CD14-positive monocyte (primary cell): Measurements from ENCODE around the gene SLC2A6. TPM values are rescaled to one million over a fixed set of nuclear protein-coding genes. Genes with fewer than 3 reads are reported as not detected.

Experiments
- DNase-seq, 3 donors: peaks; one replicate each; pipeline ENCODE4 v3.0.0-alpha.2; 2011 to 2022
- H2AFZ ChIP-seq: 2 replicates; pipeline ENCODE4 v1.6.0; 2012; ENCODE audit warnings: mild to moderate bottlenecking, low read depth, low read length, inconsistent platforms; ENCODE audit not compliant: insufficient read depth, poor library complexity, severe bottlenecking
- H3K27ac ChIP-seq, 2 donors: 1 replicate in 1 of 2; 2 replicates in 1 of 2; pipeline ENCODE4 v1.5.1; 2012 to 2013; ENCODE audit warnings: low read length in 2 of 2, control low read depth in 1 of 2, inconsistent platforms in 1 of 2, low read depth in 1 of 2, mild to moderate bottlenecking in 1 of 2
- H3K27me3 ChIP-seq, 2 donors: one replicate each; pipeline versions ENCODE4 v1.6.0 to v1.6.1; 2011 to 2013; ENCODE audit warnings: low read length in 2 of 2; ENCODE audit not compliant: control insufficient read depth in 2 of 2, insufficient read depth in 2 of 2
- H3K36me3 ChIP-seq, 2 donors: replicated peaks in 1 of 2; 1 replicate in 1 of 2; 2 replicates in 1 of 2; pipeline versions ENCODE4 v1.5.1 to v1.6.1; 2012 to 2013; ENCODE audit warnings: low read length in 2 of 2, control low read depth in 1 of 2, inconsistent platforms in 1 of 2, mild to moderate bottlenecking in 1 of 2; ENCODE audit not compliant: insufficient read depth in 2 of 2, control insufficient read depth in 1 of 2
- H3K4me1 ChIP-seq, 2 donors: 1 replicate in 1 of 2; 2 replicates in 1 of 2; pipeline versions ENCODE4 v1.5.1 to v1.6.1; 2012 to 2013; ENCODE audit warnings: low read length in 2 of 2, control low read depth in 1 of 2, inconsistent platforms in 1 of 2, mild to moderate bottlenecking in 1 of 2, moderate library complexity in 1 of 2; ENCODE audit not compliant: insufficient read depth in 2 of 2, control insufficient read depth in 1 of 2
- H3K4me2 ChIP-seq: replicated peaks from 2 replicates; pipeline ENCODE3; 2012; ENCODE audit warnings: low read length, moderate library complexity, mild to moderate bottlenecking; ENCODE audit not compliant: poor library complexity, severe bottlenecking; ENCODE audit errors: extremely low read depth
- H3K4me3 ChIP-seq, 3 experiments: fragments of 200-600 bp in 1 of 3; sonication (generic) in 1 of 3; replicated peaks in 1 of 3; 1 replicate in 2 of 3; 2 replicates in 1 of 3; pipeline ENCODE4 v1.5.1; 2011 to 2013; ENCODE audit warnings: low read length in 3 of 3, mild to moderate bottlenecking in 3 of 3, control low read depth in 2 of 3, low read depth in 2 of 3, inconsistent platforms in 1 of 3, moderate library complexity in 1 of 3
- H3K79me2 ChIP-seq: 2 replicates; pipeline ENCODE4 v1.6.0; 2012; ENCODE audit warnings: mild to moderate bottlenecking, control low read depth, inconsistent platforms, low read length, moderate library complexity; ENCODE audit not compliant: insufficient read depth
- H3K9ac ChIP-seq: 2 replicates; pipeline ENCODE4 v1.6.0; 2017; ENCODE audit warnings: low read length, mild to moderate bottlenecking; ENCODE audit not compliant: insufficient read depth, poor library complexity, severe bottlenecking
- H3K9me3 ChIP-seq, 2 donors: replicated peaks in 1 of 2; 1 replicate in 1 of 2; 2 replicates in 1 of 2; pipeline versions ENCODE4 v1.5.1 to v1.6.1; 2012 to 2013; ENCODE audit warnings: low read length in 2 of 2, control low read depth in 1 of 2; ENCODE audit not compliant: control insufficient read depth in 1 of 2, insufficient read depth in 1 of 2
- H4K20me1 ChIP-seq: 2 replicates; pipeline ENCODE4 v1.6.0; 2012; ENCODE audit warnings: mild to moderate bottlenecking, low read length, control low read depth, moderate library complexity; ENCODE audit not compliant: insufficient read depth
- H3K27ac Mint-ChIP-seq, 7 donors: one replicate each; pipeline ENCODE4 v1.8.0; 2020; ENCODE audit warnings: mild to moderate bottlenecking in 7 of 7, mixed read lengths in 7 of 7, moderate library complexity in 6 of 7, inconsistent platforms in 2 of 7
- H3K27me3 Mint-ChIP-seq, 3 donors: one replicate each; pipeline ENCODE4 v1.8.0; 2021 to 2022; ENCODE audit warnings: low read depth in 3 of 3, mild to moderate bottlenecking in 3 of 3, mixed read lengths in 3 of 3, moderate library complexity in 3 of 3, inconsistent platforms in 1 of 3
- H3K36me3 Mint-ChIP-seq, 2 donors: one replicate each; pipeline ENCODE4 v1.8.0; 2020; ENCODE audit warnings: mixed read lengths in 2 of 2, inconsistent platforms in 1 of 2, mild to moderate bottlenecking in 1 of 2
- H3K4me1 Mint-ChIP-seq: one replicate; pipeline ENCODE4 v1.8.0; 2020; ENCODE audit warnings: mild to moderate bottlenecking, mixed read lengths
- H3K4me3 Mint-ChIP-seq, 2 donors: one replicate each; pipeline ENCODE4 v1.8.0; 2020; ENCODE audit warnings: mild to moderate bottlenecking in 2 of 2, mixed read lengths in 2 of 2, moderate library complexity in 1 of 2
- H3K9me3 Mint-ChIP-seq, 7 donors: one replicate each; pipeline ENCODE4 v1.8.0; 2020 to 2022; ENCODE audit warnings: mixed read lengths in 7 of 7, mild to moderate bottlenecking in 6 of 7, moderate library complexity in 6 of 7, inconsistent platforms in 2 of 7
- WGBS: methylation state at CpG from one replicate; pipeline ENCODE4 v1.1.5; 2013; ENCODE audit warnings: missing lambda C conversion rate; ENCODE audit not compliant: insufficient coverage; 5-methylcytosine and 5-hydroxymethylcytosine counted together
- intact Hi-C, 2 donors: fragments of 100-400 bp; cut with micrococcal nuclease; formaldehyde crosslinking; loops; one replicate each; pipeline versions ENCODE4 v1.15.0 to v1.15.1; 2023
- polyA plus RNA-seq, 3 donors: library from polyadenylated mRNA; depleted of rRNA in 1 of 3; unstranded in 2 of 3; stranded (reverse) in 1 of 3; fragments of 300-500 nt in 2 of 3; fragments of >200 nt in 1 of 3; fragmentation: Illumina TruSeq in 2 of 3; gene quantifications; 1 replicate in 2 of 3; 2 replicates in 1 of 3; pipeline ENCODE4 v1.2.3, GENCODE V29; 2012 to 2021
- TF ChIP-seq, protein P1 (sequence below): fragments of 200-600 bp; IDR thresholded peaks from one replicate; pipeline ENCODE4 v1.8.0; 2022; ENCODE audit warnings: antibody characterized with exemption, mild to moderate bottlenecking

The SLC2A6 gene
- polyA plus RNA-seq, 3 donors = 43.2 to 127 (median 60.4) TPM

DNA sequence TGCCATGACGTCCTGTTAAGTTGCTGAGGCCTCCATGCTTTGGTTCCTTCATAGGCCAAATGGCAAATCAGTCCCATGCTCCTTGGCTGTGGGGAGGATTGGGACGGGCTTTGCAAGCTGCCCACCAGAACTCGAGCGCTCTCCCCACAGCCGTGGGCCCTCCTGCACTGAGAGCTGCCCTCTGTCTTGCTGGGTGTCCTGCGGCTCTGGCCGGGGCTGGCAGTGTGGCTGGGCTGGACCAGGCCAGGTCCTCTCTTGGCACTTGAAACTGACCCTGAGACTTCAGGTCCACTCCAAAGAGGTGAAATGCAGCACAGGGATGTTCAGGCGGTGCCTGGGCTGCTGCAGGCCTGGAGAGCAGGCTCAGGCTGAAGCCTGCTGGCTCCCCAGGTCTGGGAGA, 38.8 kb upstream of the SLC2A6 start:
- 85% methylated on average over 7 of the region's 8 CpGs for WGBS
- no peak overlapping the region for H3K4me3 ChIP-seq

GRCh38 chr9:133516961-133517350, 38.1 kb upstream of the SLC2A6 start:
- Histone ChIP-seq H3K27me3 (no peaks in the 10 kb centered on the region), H3K4me2 (no peak overlapping the region), H2AFZ (no peak overlapping the region), H3K9ac (no peak overlapping the region), H3K4me1 (no peaks in the 10 kb centered on the region), H3K36me3 (no peaks in the 10 kb centered on the region), H3K9me3 (no peaks in the 10 kb centered on the region), H4K20me1 (no peaks in the 10 kb centered on the region), H3K79me2 (no peaks in the 10 kb centered on the region), H3K4me3 (no peak overlapping the region), H3K27ac (no peak overlapping the region)
- Mint-ChIP-seq H3K27ac (no peak overlapping the region), H3K4me1 (no peaks in the 10 kb centered on the region), H3K4me3 (no peak overlapping the region), H3K9me3 (no peaks in the 10 kb centered on the region), H3K27me3 (no peaks in the 10 kb centered on the region), H3K36me3 (no peaks in the 10 kb centered on the region)
- intact Hi-C loops = no loop called here
- WGBS = 94% methylated on average over 9 of the region's 9 CpGs
- no peak for DNase-seq
- TF ChIP-seq, protein P1, sequence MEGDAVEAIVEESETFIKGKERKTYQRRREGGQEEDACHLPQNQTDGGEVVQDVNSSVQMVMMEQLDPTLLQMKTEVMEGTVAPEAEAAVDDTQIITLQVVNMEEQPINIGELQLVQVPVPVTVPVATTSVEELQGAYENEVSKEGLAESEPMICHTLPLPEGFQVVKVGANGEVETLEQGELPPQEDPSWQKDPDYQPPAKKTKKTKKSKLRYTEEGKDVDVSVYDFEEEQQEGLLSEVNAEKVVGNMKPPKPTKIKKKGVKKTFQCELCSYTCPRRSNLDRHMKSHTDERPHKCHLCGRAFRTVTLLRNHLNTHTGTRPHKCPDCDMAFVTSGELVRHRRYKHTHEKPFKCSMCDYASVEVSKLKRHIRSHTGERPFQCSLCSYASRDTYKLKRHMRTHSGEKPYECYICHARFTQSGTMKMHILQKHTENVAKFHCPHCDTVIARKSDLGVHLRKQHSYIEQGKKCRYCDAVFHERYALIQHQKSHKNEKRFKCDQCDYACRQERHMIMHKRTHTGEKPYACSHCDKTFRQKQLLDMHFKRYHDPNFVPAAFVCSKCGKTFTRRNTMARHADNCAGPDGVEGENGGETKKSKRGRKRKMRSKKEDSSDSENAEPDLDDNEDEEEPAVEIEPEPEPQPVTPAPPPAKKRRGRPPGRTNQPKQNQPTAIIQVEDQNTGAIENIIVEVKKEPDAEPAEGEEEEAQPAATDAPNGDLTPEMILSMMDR = no peak

More for the DNA sequence above, 38.8 kb upstream of the SLC2A6 start:
- no peaks in the 10 kb centered on the region for H3K9me3 ChIP-seq
- H3K4me3 Mint-ChIP-seq = no peak overlapping the region
- H3K36me3 ChIP-seq = no peaks in the 10 kb centered on the region
- H4K20me1 ChIP-seq = no peaks in the 10 kb centered on the region
- no peaks in the 10 kb centered on the region for H3K36me3 Mint-ChIP-seq
- no peaks in the 10 kb centered on the region for H3K4me1 Mint-ChIP-seq
- peaks cover 0 to 1% (median 0%) of the 10 kb centered on the region in 3 donors for H3K27me3 Mint-ChIP-seq
- H3K4me2 ChIP-seq = no peak overlapping the region
- TF ChIP-seq, protein P1 = no peak
- H3K27me3 ChIP-seq = no peaks in the 10 kb centered on the region
- no peak overlapping the region for H2AFZ ChIP-seq
- H3K4me1 ChIP-seq = no peaks in the 10 kb centered on the region
- intact Hi-C loops = no loop called here
- no peak overlapping the region for H3K27ac ChIP-seq
- H3K27ac Mint-ChIP-seq = no peak overlapping the region
- no peak overlapping the region for H3K9ac ChIP-seq
- H3K79me2 ChIP-seq = no peaks in the 10 kb centered on the region
- no peaks in the 10 kb centered on the region for H3K9me3 Mint-ChIP-seq
- no peak for DNase-seq
